Neural crest cell (in vitro differentiated cells): ENCODE measurements around the gene PTCRA. TPM values are rescaled to one million over a fixed set of nuclear protein-coding genes. Genes with fewer than 3 reads are reported as not detected.

Source experiments
- DNase-seq: peaks from one replicate; pipeline ENCODE4 v3.0.0; 2021; ENCODE audit warnings: low read depth, mixed read lengths, low spot score
- H3K27ac Mint-ChIP-seq: one replicate; pipeline ENCODE4 v1.8.0; 2021; ENCODE audit warnings: mild to moderate bottlenecking, mixed read lengths; ENCODE audit not compliant: unreplicated experiment
- H3K27me3 Mint-ChIP-seq: 2 replicates; pipeline ENCODE4 v1.8.0; 2021; ENCODE audit warnings: low read depth, mild to moderate bottlenecking, mixed read lengths
- H3K36me3 Mint-ChIP-seq: 2 replicates; pipeline ENCODE4 v1.8.0; 2021; ENCODE audit warnings: low read depth, mild to moderate bottlenecking, mixed read lengths
- H3K4me1 Mint-ChIP-seq: 2 replicates; pipeline ENCODE4 v1.8.0; 2021; ENCODE audit warnings: mixed read lengths
- H3K4me3 Mint-ChIP-seq: one replicate; pipeline ENCODE4 v1.8.0; 2021; ENCODE audit warnings: mild to moderate bottlenecking, mixed read lengths
- H3K9me3 Mint-ChIP-seq: 2 replicates; pipeline ENCODE4 v1.8.0; 2021; ENCODE audit warnings: mixed read lengths
- CTCF ChIP-seq: fragments of 200-600 bp; sonication (generic); conservative IDR thresholded peaks from 2 replicates; pipeline ENCODE4 v1.5.0; 2021; ENCODE audit warnings: antibody characterized with exemption, mild to moderate bottlenecking
- total RNA-seq: library from RNA; stranded (reverse); gene quantifications from 2 replicates; pipeline ENCODE4 v1.2.1, GENCODE V29; 2021

Gene PTCRA
- total RNA-seq, 1 donor from 2014 or later, result not detected

- Mint-ChIP-seq H3K4me1 (no peaks in the 10 kb centered on the region), H3K9me3 (no peaks in the 10 kb centered on the region), H3K36me3 (no peaks in the 10 kb centered on the region), H3K27me3 (no peaks in the 10 kb centered on the region), H3K4me3 (no peak overlapping the region), H3K27ac (no peak overlapping the region)
- DNase-seq, result no peak
- TF ChIP-seq CTCF, result no peak
Measured at GRCh38 chr6:42968126-42968701, 52.4 kb downstream of the PTCRA start.

- Mint-ChIP-seq H3K4me1 (no peaks in the 10 kb centered on the region), H3K9me3 (no peaks in the 10 kb centered on the region), H3K27me3 (no peaks in the 10 kb centered on the region), H3K36me3 (peaks cover 1% of the 10 kb centered on the region), H3K4me3 (no peak overlapping the region), H3K27ac (no peak overlapping the region)
- no peak for TF ChIP-seq CTCF
- DNase-seq, result no peak
Measured at GRCh38 chr6:42968783-42969182, 52.9 kb downstream of the PTCRA start.

- peaks cover 4% of the 10 kb centered on the region for H3K36me3 Mint-ChIP-seq
- no peaks in the 10 kb centered on the region for H3K4me1 Mint-ChIP-seq
- no peak for TF ChIP-seq CTCF
- H3K27ac Mint-ChIP-seq, result no peak overlapping the region
- DNase-seq, result no peak
- no peaks in the 10 kb centered on the region for H3K9me3 Mint-ChIP-seq
- H3K27me3 Mint-ChIP-seq, result no peaks in the 10 kb centered on the region
- H3K4me3 Mint-ChIP-seq, result no peak overlapping the region
Measured at GRCh38 chr6:42969431-42969830, 53.6 kb downstream of the PTCRA start.

DNA sequence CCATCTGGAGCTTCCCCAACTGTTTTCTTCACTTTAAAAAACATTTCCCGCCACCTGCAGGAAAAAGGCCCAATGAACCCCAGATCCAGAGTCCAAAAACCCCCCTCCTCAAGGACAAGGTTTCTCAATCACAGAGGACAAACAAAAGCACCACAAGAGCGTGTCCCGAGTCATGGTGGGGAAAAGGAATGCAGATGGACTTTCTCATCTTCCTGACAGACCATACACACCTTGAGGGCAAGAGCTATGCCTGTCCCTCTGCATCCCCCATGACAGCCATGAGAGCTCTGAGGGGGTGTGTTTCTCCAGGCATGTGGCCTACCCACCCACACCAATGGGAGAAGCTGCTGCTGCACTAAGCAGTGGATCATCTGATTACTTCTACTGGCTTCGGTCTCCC is 54.1 kb downstream of the PTCRA start:
- no peaks in the 10 kb centered on the region for H3K27me3 Mint-ChIP-seq
- H3K36me3 Mint-ChIP-seq, result peaks cover 4% of the 10 kb centered on the region
- H3K9me3 Mint-ChIP-seq, result no peaks in the 10 kb centered on the region

GRCh38 chr6:42970871-42971612 is 55.2 kb downstream of the PTCRA start:
- Mint-ChIP-seq H3K9me3 (no peaks in the 10 kb centered on the region), H3K36me3 (peaks cover 4% of the 10 kb centered on the region), H3K4me3 (no peak overlapping the region), H3K27me3 (no peaks in the 10 kb centered on the region), H3K27ac (no peak overlapping the region), H3K4me1 (no peaks in the 10 kb centered on the region)
- TF ChIP-seq CTCF, result no peak
- no peak for DNase-seq

More for the DNA sequence above, 54.1 kb downstream of the PTCRA start:
- Mint-ChIP-seq H3K27ac (peak overlapping the region; percentile 78), H3K4me1 (no peaks in the 10 kb centered on the region), H3K4me3 (no peak overlapping the region)
- DNase-seq, result no peak
- TF ChIP-seq CTCF, result no peak
